ENCODE data around the gene KRTAP23-1. TPM values are rescaled to one million over a fixed set of nuclear protein-coding genes. Genes with fewer than 3 reads are reported as not detected.

The KRTAP23-1 gene
- total and polyA plus RNA-seq, 2 of the 8 experiments (the other 6 are each of a cell fraction or from before 2014, with no cell fraction given), result not detected

DNA sequence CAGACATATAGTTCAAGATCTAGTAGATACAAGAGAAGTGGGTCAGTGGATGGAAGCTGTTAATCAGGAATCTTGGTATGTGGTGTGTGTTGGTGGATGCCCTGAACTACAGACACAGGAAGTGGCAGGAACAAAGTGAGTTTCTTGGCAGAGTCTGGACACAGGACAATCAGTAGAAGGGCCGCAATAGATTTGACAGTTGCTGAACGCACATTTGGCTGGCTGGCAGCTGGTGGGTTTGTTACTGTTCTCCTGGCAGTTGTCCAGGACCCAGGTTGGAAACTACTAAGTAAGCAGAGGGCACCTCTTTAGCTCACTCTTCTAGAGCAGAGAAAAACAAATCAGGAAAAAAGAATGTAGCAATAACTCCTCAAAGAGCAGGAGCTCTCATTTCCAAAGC, 41.5 kb downstream of the KRTAP23-1 start:
- CTCF ChIA-PET (ENCODE audit: partially characterized antibody), result interaction anchor here (0.9 to 1.1 kb wide), 3 partner anchors 10 to 157 kb away, joined by 3 to 5 read pairs (median 4); partner anchors contain the start of gene KRTAP25-1
- TF ChIP-seq RXRA (IDR thresholded peaks at IDR 0.05; ENCODE audit: insufficient read depth, low read depth, low read length) (no peak), CTCF (IDR thresholded peaks at IDR 0.05; ENCODE audit: control extremely low read depth in 1 of 3, insufficient read depth in 1 of 3, low read depth in 1 of 3, low read length in 3 of 3) (no peak), SRF (IDR thresholded peaks at IDR 0.05; ENCODE audit: low read depth, low read length) (no peak)
- no peak overlapping the region for H4K8ac ChIP-seq (ENCODE audit: extremely low read depth, insufficient read depth, low read length)
- no peaks in the 10 kb centered on the region for H3K36me3 ChIP-seq (ENCODE audit: control insufficient read depth in 2 of 4, insufficient read depth in 4 of 4, low read length in 3 of 4)
- no peak overlapping the region for H2BK5ac ChIP-seq (ENCODE audit: low read depth, low read length)
- 100% methylated on average over 2 of the region's 2 CpGs; no CpG with 5 or more reads in 1 of the 2 experiments for WGBS, 2 experiments (ENCODE audit: extremely low coverage in 1 of 2, insufficient coverage in 1 of 2, insufficient read length in 1 of 2, insufficient replicate concordance in 2 of 2, low coverage in 1 of 2, low lambda C conversion rate in 2 of 2, missing lambda C conversion rate in 1 of 2)
- H2BK20ac ChIP-seq (ENCODE audit: low read length), result no peak overlapping the region
- POLR2A ChIA-PET (ENCODE audit: partially characterized antibody), result no interaction called here
- H4K20me1 ChIP-seq (replicated peaks in 1 of 2; ENCODE audit: control insufficient read depth in 1 of 2, insufficient read depth in 2 of 2, low read length in 2 of 2), result no peaks in the 10 kb centered on the region
- H3K79me1 ChIP-seq (ENCODE audit: low read depth, low read length), result no peaks in the 10 kb centered on the region
- H2BK15ac ChIP-seq (ENCODE audit: low read length), result no peak overlapping the region
- H2BK120ac ChIP-seq (replicated peaks; ENCODE audit: low read depth, low read length), result no peak overlapping the region
- H3K56ac ChIP-seq (replicated peaks; ENCODE audit: insufficient read length, low read depth, low read length), result no peak overlapping the region
- H3K27ac ChIP-seq (ENCODE audit: low read depth, low read length), result no peak overlapping the region
- no peak overlapping the region for H3K4ac ChIP-seq (replicated peaks; ENCODE audit: insufficient read length, low read depth, low read length)
- FAIRE-seq, result no peak
- H3K9ac ChIP-seq (replicated peaks in 1 of 4; ENCODE audit: extremely low read depth in 1 of 4, low read depth in 3 of 4, low read length in 3 of 4), result no peak overlapping the region
- no peak overlapping the region for H3K4me3 ChIP-seq (ENCODE audit: extremely low read depth in 1 of 4, insufficient read depth in 2 of 4, low read depth in 3 of 4, low read length in 4 of 4)
- no peak overlapping the region for H3K4me2 ChIP-seq (ENCODE audit: insufficient read depth in 1 of 2, low read depth in 2 of 2, low read length in 2 of 2)
- H2AK5ac ChIP-seq (ENCODE audit: low read depth, low read length), result no peak overlapping the region
- no peak overlapping the region for H3K23ac ChIP-seq (ENCODE audit: insufficient read length)
- no peaks in the 10 kb centered on the region for H3K4me1 ChIP-seq (replicated peaks in 1 of 4; ENCODE audit: control insufficient read depth in 3 of 4, insufficient read depth in 4 of 4, low read length in 3 of 4)
- no peak overlapping the region for H3K14ac ChIP-seq (ENCODE audit: insufficient read length)
- H3K79me2 ChIP-seq (ENCODE audit: control insufficient read depth in 1 of 2, insufficient read depth in 2 of 2, low read length in 2 of 2), result no peaks in the 10 kb centered on the region
- H3K18ac ChIP-seq (ENCODE audit: extremely low read depth, low read length), result no peak overlapping the region
- no peak overlapping the region for H2BK12ac ChIP-seq (ENCODE audit: low read depth, low read length)
- no peaks in the 10 kb centered on the region for H3K23me2 ChIP-seq (ENCODE audit: low read depth, low read length)
- no peaks in the 10 kb centered on the region for H3K9me3 ChIP-seq (ENCODE audit: insufficient read depth in 2 of 2, low read depth in 1 of 2, low read length in 1 of 2)
- no peaks in the 10 kb centered on the region for H3K27me3 ChIP-seq (replicated peaks in 1 of 4; ENCODE audit: control insufficient read depth in 3 of 4, extremely low read depth in 1 of 4, insufficient read depth in 3 of 4, low read length in 3 of 4)
- no peak overlapping the region for H4K5ac ChIP-seq (ENCODE audit: insufficient read length, low read depth, low read length)
- no peak for DNase-seq (ENCODE audit: low read depth in 1 of 2, low spot score in 2 of 2)
- H2AFZ ChIP-seq (ENCODE audit: low read length), result no peak overlapping the region
- no peak overlapping the region for H4K91ac ChIP-seq (replicated peaks; ENCODE audit: insufficient read length, low read length)

Measured in H1 (cell line).